H1 (cell line): Measurements from ENCODE around the gene TCF4. TPM values are rescaled to one million over a fixed set of nuclear protein-coding genes. Genes with fewer than 3 reads are reported as not detected.

ENCODE experiments used
- CTCF ChIA-PET: fragments of 300-600 bp; sonication (Branson Sonifier 250); formaldehyde crosslinking; loops from one replicate; lab custom pipeline; 2021; ENCODE audit not compliant: partially characterized antibody; lab: Charles Lee
- POLR2A ChIA-PET: fragments of 300-600 bp; sonication (Branson Sonifier 250); formaldehyde crosslinking; loops from one replicate; lab custom pipeline; 2021; ENCODE audit warnings: inconsistent platforms; ENCODE audit not compliant: partially characterized antibody; lab: Charles Lee
- DNase-seq, 2 experiments: peaks; one replicate each; pipeline versions ENCODE4 v3.0.0 to v3.0.0-alpha.2; 2010 to 2022; ENCODE audit warnings: low spot score in 2 of 2, low read depth in 1 of 2, mixed read lengths in 1 of 2
- FAIRE-seq: peaks from 2 replicates; lab custom pipeline; 2011; peaks lifted over from hg19 to GRCh38; lab: Jason Lieb, UNC
- H2AFZ ChIP-seq: 2 replicates; pipeline ENCODE4 v1.8.1; 2012; ENCODE audit warnings: low read length, inconsistent platforms
- H2AK5ac ChIP-seq: 2 replicates; pipeline ENCODE4 v1.6.1; 2013; ENCODE audit warnings: low read depth, low read length
- H2BK120ac ChIP-seq: replicated peaks from 2 replicates; pipeline ENCODE3; 2013; ENCODE audit warnings: low read depth, low read length, inconsistent platforms
- H2BK12ac ChIP-seq: 2 replicates; pipeline ENCODE4 v1.6.1; 2013; ENCODE audit warnings: low read depth, low read length
- H2BK15ac ChIP-seq: 2 replicates; pipeline ENCODE4 v1.6.1; 2013; ENCODE audit warnings: low read length
- H2BK20ac ChIP-seq: 2 replicates; pipeline ENCODE4 v1.6.1; 2013; ENCODE audit warnings: low read length
- H2BK5ac ChIP-seq: 2 replicates; pipeline ENCODE4 v1.6.1; 2013; ENCODE audit warnings: low read depth, low read length
- H3K14ac ChIP-seq: 2 replicates; pipeline ENCODE4 v1.6.1; 2013; ENCODE audit warnings: inconsistent platforms; ENCODE audit not compliant: insufficient read length
- H3K18ac ChIP-seq: 2 replicates; pipeline ENCODE4 v1.6.1; 2013; ENCODE audit warnings: low read length; ENCODE audit errors: extremely low read depth
- H3K23ac ChIP-seq: 2 replicates; pipeline ENCODE4 v1.6.1; 2013; ENCODE audit warnings: inconsistent platforms; ENCODE audit not compliant: insufficient read length
- H3K23me2 ChIP-seq: 2 replicates; pipeline ENCODE4 v1.6.1; 2013; ENCODE audit warnings: low read depth, low read length
- H3K27ac ChIP-seq: 2 replicates; pipeline ENCODE4 v1.6.1; 2011; ENCODE audit warnings: low read depth, low read length, inconsistent platforms
- H3K27me3 ChIP-seq, 4 experiments: replicated peaks in 1 of 4; 1 replicate in 1 of 4; 2 replicates in 3 of 4; pipeline versions ENCODE4 v1.6.1 to v1.8.1; 2011 to 2013; ENCODE audit warnings: low read length in 3 of 4, mild to moderate bottlenecking in 3 of 4, inconsistent platforms in 2 of 4, mixed read lengths in 2 of 4, moderate library complexity in 1 of 4; ENCODE audit not compliant: control insufficient read depth in 3 of 4, insufficient read depth in 3 of 4; ENCODE audit errors: extremely low read depth in 1 of 4
- H3K36me3 ChIP-seq, 4 experiments: 2 replicates each; pipeline versions ENCODE4 v1.6.1 to v1.8.1; 2011 to 2013; ENCODE audit warnings: mild to moderate bottlenecking in 4 of 4, low read length in 3 of 4, moderate library complexity in 2 of 4, control low read depth in 1 of 4, inconsistent platforms in 1 of 4; ENCODE audit not compliant: insufficient read depth in 4 of 4, control insufficient read depth in 2 of 4
- H3K4ac ChIP-seq: replicated peaks from 2 replicates; pipeline ENCODE3; 2013; ENCODE audit warnings: low read length, low read depth, mixed read lengths, inconsistent platforms; ENCODE audit not compliant: insufficient read length
- H3K4me1 ChIP-seq, 4 experiments: replicated peaks in 1 of 4; 1 replicate in 1 of 4; 2 replicates in 3 of 4; pipeline versions ENCODE4 v1.6.1 to v1.8.1; 2011 to 2013; ENCODE audit warnings: low read length in 3 of 4, inconsistent platforms in 2 of 4, mixed read lengths in 1 of 4; ENCODE audit not compliant: insufficient read depth in 4 of 4, control insufficient read depth in 3 of 4
- H3K4me2 ChIP-seq, 2 experiments: 2 replicates each; pipeline versions ENCODE4 v1.6.1 to v1.8.1; 2011 to 2013; ENCODE audit warnings: low read depth in 2 of 2, low read length in 2 of 2, control low read depth in 1 of 2, inconsistent platforms in 1 of 2, mild to moderate bottlenecking in 1 of 2; ENCODE audit not compliant: insufficient read depth in 1 of 2
- H3K4me3 ChIP-seq, 4 experiments: fragments of 200-600, 300-600 bp in 1 of 4; sonication (generic), shearing (Covaris generic), sonication (Bioruptor Twin) in 1 of 4; 2 replicates each; pipeline versions ENCODE4 v1.5.1 to v1.8.1; 2011 to 2016; ENCODE audit warnings: low read length in 4 of 4, low read depth in 3 of 4, control low read depth in 2 of 4, inconsistent platforms in 2 of 4, mild to moderate bottlenecking in 2 of 4, mixed read lengths in 1 of 4, moderate library complexity in 1 of 4; ENCODE audit not compliant: insufficient read depth in 2 of 4; ENCODE audit errors: extremely low read depth in 1 of 4
- H3K56ac ChIP-seq: replicated peaks from 2 replicates; pipeline ENCODE3; 2013; ENCODE audit warnings: low read depth, mild to moderate bottlenecking, mixed read lengths, low read length, inconsistent platforms; ENCODE audit not compliant: insufficient read length
- H3K79me1 ChIP-seq: 2 replicates; pipeline ENCODE4 v1.6.1; 2013; ENCODE audit warnings: low read depth, low read length, control low read depth
- H3K79me2 ChIP-seq, 2 experiments: 2 replicates each; pipeline versions ENCODE4 v1.6.1 to v1.8.1; 2012 to 2013; ENCODE audit warnings: low read length in 2 of 2, mild to moderate bottlenecking in 2 of 2, inconsistent platforms in 1 of 2; ENCODE audit not compliant: insufficient read depth in 2 of 2, control insufficient read depth in 1 of 2
- H3K9ac ChIP-seq, 4 experiments: replicated peaks in 1 of 4; 1 replicate in 1 of 4; 2 replicates in 3 of 4; pipeline versions ENCODE4 v1.6.1 to v1.8.1; 2011 to 2013; ENCODE audit warnings: low read depth in 3 of 4, low read length in 3 of 4, control low read depth in 2 of 4, mild to moderate bottlenecking in 2 of 4, moderate library complexity in 2 of 4, inconsistent platforms in 1 of 4; ENCODE audit errors: extremely low read depth in 1 of 4
- H3K9me3 ChIP-seq, 2 experiments: 2 replicates each; pipeline versions ENCODE4 v1.6.1 to v1.8.1; 2012 to 2013; ENCODE audit warnings: mild to moderate bottlenecking in 2 of 2, moderate library complexity in 2 of 2, control low read depth in 1 of 2, inconsistent platforms in 1 of 2, low read depth in 1 of 2, low read length in 1 of 2, mixed read lengths in 1 of 2; ENCODE audit not compliant: insufficient read depth in 2 of 2
- H4K20me1 ChIP-seq, 2 experiments: replicated peaks in 1 of 2; 2 replicates each; pipeline versions ENCODE3 to v1.8.1; 2011 to 2013; ENCODE audit warnings: inconsistent platforms in 2 of 2, low read length in 2 of 2, mild to moderate bottlenecking in 1 of 2; ENCODE audit not compliant: insufficient read depth in 2 of 2, control insufficient read depth in 1 of 2
- H4K5ac ChIP-seq: 2 replicates; pipeline ENCODE4 v1.6.1; 2013; ENCODE audit warnings: low read length, low read depth, mixed read lengths, inconsistent platforms; ENCODE audit not compliant: insufficient read length
- H4K8ac ChIP-seq: 2 replicates; pipeline ENCODE4 v1.8.0; 2013; ENCODE audit warnings: mild to moderate bottlenecking, moderate library complexity, low read length, inconsistent platforms; ENCODE audit not compliant: insufficient read depth; ENCODE audit errors: extremely low read depth
- H4K91ac ChIP-seq: replicated peaks from 2 replicates; pipeline ENCODE3; 2013; ENCODE audit warnings: low read length, mixed read lengths, inconsistent platforms; ENCODE audit not compliant: insufficient read length
- E2F6 ChIP-seq: IDR thresholded peaks from 2 replicates; pipeline ENCODE4 v1.6.1; 2012; ENCODE audit warnings: inconsistent platforms
- EGR1 ChIP-seq: IDR thresholded peaks from 2 replicates; pipeline ENCODE4 v1.6.1; 2011; ENCODE audit warnings: low read depth, low read length, borderline replicate concordance
- MAFK ChIP-seq: IDR thresholded peaks from 2 replicates; pipeline ENCODE4 v1.6.1; 2012; ENCODE audit warnings: low read depth, mild to moderate bottlenecking, improper control_type of control experiment, low read length
- POLR2AphosphoS5 ChIP-seq: IDR thresholded peaks from 2 replicates; pipeline ENCODE4 v1.6.1; 2011; ENCODE audit warnings: low read depth, low read length
- SP2 ChIP-seq: IDR thresholded peaks from 2 replicates; pipeline ENCODE4 v1.6.1; 2012; ENCODE audit warnings: mild to moderate bottlenecking, low read length, inconsistent platforms
- TAF1 ChIP-seq: IDR thresholded peaks from 2 replicates; pipeline ENCODE4 v1.6.1; 2011; ENCODE audit warnings: mild to moderate bottlenecking, low read depth, low read length
- TEAD4 ChIP-seq: IDR thresholded peaks from 2 replicates; pipeline ENCODE4 v1.6.1; 2012; ENCODE audit warnings: low read depth, low read length, inconsistent platforms, mixed read lengths
- WGBS, 2 experiments: shearing (Covaris generic) in 1 of 2; methylation state at CpG; one replicate each; pipeline versions ENCODE4 v1.1.6 to v1.1.7; 2013 to 2015; ENCODE audit warnings: low lambda C conversion rate in 2 of 2, mixed read lengths in 2 of 2, inconsistent platforms in 1 of 2, low coverage in 1 of 2, missing lambda C conversion rate in 1 of 2; ENCODE audit not compliant: insufficient replicate concordance in 2 of 2, insufficient coverage in 1 of 2, insufficient read length in 1 of 2; ENCODE audit errors: extremely low coverage in 1 of 2, missing lambda C conversion rate in 1 of 2; 5-methylcytosine and 5-hydroxymethylcytosine counted together
- polyA plus RNA-seq, 7 experiments: library from polyadenylated mRNA; depleted of rRNA in 3 of 7; stranded (reverse) in 5 of 7; unstranded in 2 of 7; fragments of >200 nt in 5 of 7; fragments of 200-250 nt in 2 of 7; gene quantifications; 1 replicate in 5 of 7; 2 replicates in 1 of 7; 4 replicates in 1 of 7; pipeline versions ENCODE4 v1.2.1 to v1.2.3, GENCODE V29; 2011 to 2013; ENCODE audit warnings: missing spikeins in 2 of 7, mixed read lengths in 2 of 7
- total RNA-seq: library from RNA; stranded (reverse); fragmentation: NEBNext Ultra II Directional; extraction: Animal tissue kit (Norgen Biotek cat#: 25700); gene quantifications from 2 replicates; pipeline ENCODE4 v1.2.1, GENCODE V29; 2021

The TCF4 gene
- total and polyA plus RNA-seq, 2 of the 8 experiments (the other 6 are each of a cell fraction or from before 2014, with no cell fraction given), result 59.3 to 118 TPM

GRCh38 chr18:55327454-55327853, 260.5 kb downstream of the TCF4 start:
- H3K4ac ChIP-seq, result no peak overlapping the region
- H4K91ac ChIP-seq, result no peak overlapping the region
- H3K27ac ChIP-seq, result no peak overlapping the region
- no peaks in the 10 kb centered on the region for H3K79me1 ChIP-seq
- no peak overlapping the region for H2BK15ac ChIP-seq
- no peak overlapping the region for H4K8ac ChIP-seq
- H3K4me2 ChIP-seq, result no peak overlapping the region
- H3K27me3 ChIP-seq, result no peaks in the 10 kb centered on the region
- no peak overlapping the region for H2AK5ac ChIP-seq
- no peak overlapping the region for H3K23ac ChIP-seq
- no peak overlapping the region for H4K5ac ChIP-seq
- no peak overlapping the region for H3K14ac ChIP-seq
- CTCF ChIA-PET, result no interaction called here
- peaks cover 2 to 3% of the 10 kb centered on the region in 2 experiments for H4K20me1 ChIP-seq
- H2BK12ac ChIP-seq, result no peak overlapping the region
- H2BK120ac ChIP-seq, result no peak overlapping the region
- no peak overlapping the region for H3K18ac ChIP-seq
- H2BK5ac ChIP-seq, result no peak overlapping the region
- FAIRE-seq (no peak), DNase-seq (no peak)
- H3K23me2 ChIP-seq, result peaks cover 2% of the 10 kb centered on the region; the same call in 1 of the 2 replicates
- no peak overlapping the region for H2BK20ac ChIP-seq
- H3K4me3 ChIP-seq, result no peak overlapping the region
- no peaks in the 10 kb centered on the region for H3K9me3 ChIP-seq
- H2AFZ ChIP-seq, result no peak overlapping the region
- POLR2A ChIA-PET, result no interaction called here
- H3K4me1 ChIP-seq, result peaks cover 0 to 9% (median 5%) of the 10 kb centered on the region in 4 experiments; a peak in 3 of 7 replicates
- H3K36me3 ChIP-seq, result no peaks in the 10 kb centered on the region; a peak in 1 of 8 replicates
- no peak overlapping the region for H3K56ac ChIP-seq
- H3K79me2 ChIP-seq, result peaks cover 0 to 3% of the 10 kb centered on the region in 2 experiments; a peak in 1 of 4 replicates
- no peak overlapping the region for H3K9ac ChIP-seq
- TF ChIP-seq E2F6, result no peak
- TF ChIP-seq EGR1, result no peak
- no peak for TF ChIP-seq TEAD4
- no peak for TF ChIP-seq MAFK
- no peak for TF ChIP-seq SP2
- TF ChIP-seq TAF1, result no peak
- TF ChIP-seq POLR2AphosphoS5, result no peak
- WGBS, 2 experiments, result 93% methylated on average over 1 of the region's 1 CpG; no CpG with 5 or more reads in 1 of the 2 experiments
